Stimulated activated CD4-positive, alpha-beta T cell treated with anti-CD3 and anti-CD28 coated beads, Interleukin-12 subunit alpha, Interleukin-12 subunit beta, amount 100 ng/mL, for 24 hours (primary cell): ENCODE measurements around the gene DCBLD2.

ENCODE experiments used
- DNase-seq, 2 experiments: peaks; one replicate each; pipeline ENCODE4 v3.0.0-alpha.2; 2020; ENCODE audit warnings: low read depth in 2 of 2

DCBLD2 gene

DNA sequence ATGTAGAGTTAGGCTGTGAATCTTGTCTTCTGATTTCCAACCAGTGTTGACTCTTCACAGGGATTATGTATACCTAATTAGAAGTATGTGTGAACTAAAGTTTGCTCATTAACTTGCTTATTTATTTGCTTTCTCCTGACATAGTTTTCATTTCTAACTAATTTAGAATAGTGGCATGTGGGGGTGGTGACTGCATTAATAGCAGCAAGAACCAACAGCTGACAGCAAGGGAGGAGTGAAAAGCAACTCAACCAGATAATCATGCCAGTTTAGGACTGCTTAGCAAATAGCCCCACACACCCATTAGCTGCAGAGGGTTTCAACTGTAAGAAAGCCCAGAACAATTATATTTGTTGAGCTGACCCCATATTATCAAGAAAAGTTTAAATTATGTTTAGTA, 134.6 kb downstream of the DCBLD2 start:
- DNase-seq = no peak

DNA sequence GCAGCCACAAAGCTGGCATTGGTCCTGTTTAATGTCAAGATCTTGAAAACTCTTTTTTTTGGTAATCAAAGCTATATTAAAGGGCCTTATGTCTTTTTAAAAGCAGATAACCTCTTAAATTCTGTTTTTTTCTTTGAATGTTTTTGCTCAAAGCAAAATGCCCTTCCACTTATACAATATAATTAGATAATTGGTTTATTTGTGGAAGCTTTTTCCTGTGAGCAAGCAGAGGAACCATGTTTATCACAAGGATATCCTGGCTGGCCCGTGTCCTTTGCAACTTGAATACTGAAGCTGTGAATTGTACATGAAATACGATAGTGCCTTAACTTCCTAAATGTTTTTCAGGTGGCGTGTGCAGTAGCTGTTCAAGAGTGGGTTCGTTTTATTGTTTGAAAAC, 135.8 kb downstream of the DCBLD2 start:
- no peak for DNase-seq

DNA sequence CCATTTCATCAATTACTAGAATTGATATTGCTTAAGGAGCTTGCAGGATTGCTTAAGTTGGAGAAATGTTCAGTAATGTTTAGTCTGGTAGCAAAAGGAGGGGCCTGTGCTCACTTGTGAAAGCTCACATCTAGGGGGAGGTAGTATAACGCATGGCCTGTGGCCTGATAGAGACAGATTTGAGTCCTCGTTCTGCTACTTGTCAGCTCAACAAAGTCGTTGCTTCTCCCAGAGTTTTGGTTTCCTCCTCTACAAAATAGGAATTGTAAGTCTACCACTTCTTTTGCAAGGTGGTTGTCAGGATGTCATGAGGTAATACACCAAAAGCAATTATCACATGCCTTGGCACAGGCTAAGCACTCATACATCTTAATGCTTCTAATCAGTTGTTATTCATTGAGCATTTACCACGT, 137.0 kb downstream of the DCBLD2 start:
- no peak for DNase-seq

DNA sequence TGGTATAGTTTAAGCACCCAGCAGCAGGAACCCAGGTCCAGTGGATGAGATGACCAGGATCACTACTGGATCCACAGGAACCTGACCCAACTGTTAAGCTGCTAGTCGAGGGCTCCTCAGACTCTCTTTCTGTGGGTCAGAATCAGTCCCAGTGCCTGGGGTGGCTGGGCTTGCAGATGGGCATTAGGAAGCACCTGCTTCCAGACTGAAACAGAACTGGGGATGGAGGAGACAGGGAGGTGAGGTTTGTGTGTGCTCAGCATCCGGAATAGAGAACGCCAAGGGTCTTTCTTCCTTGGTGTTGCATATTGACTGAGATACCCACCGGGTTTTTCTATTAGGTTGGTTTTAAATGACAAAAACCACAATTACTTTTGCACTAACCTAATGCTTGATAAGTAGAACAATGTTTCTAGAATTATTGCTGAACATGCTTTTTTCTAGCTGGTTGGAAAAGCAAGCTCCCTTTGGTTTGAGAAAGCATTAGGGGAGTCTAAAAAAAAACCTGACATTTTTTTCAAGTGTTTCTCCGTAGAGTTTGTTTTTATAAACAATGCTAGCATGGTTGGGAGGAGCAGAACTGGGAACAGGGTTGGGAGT, 137.6 kb downstream of the DCBLD2 start:
- DNase-seq = no peak

DNA sequence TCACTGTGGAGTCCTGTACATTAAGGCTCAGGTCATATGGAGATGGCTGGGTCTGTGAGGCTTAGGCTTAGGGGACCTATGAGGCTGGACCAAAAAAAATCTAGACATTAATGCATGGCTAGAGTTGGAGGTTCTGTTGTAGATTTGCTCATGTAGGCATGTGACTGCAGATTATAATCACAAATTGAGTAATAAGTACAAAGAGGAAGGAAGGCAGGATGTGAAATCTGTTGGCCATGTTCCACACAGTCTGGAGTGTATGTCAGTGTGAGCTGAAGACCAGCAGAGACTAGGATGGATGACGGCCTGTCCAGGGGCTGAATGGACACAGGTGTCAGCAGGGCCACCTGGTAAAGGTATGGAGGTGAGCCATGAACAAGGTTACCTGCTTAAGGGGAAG, 138.4 kb downstream of the DCBLD2 start, which contains the start of gene ST3GAL6:
Gene ST3GAL6 (plus strand): TSS at position 265 of the 400 bp plus-strand sequence. CDS start 5,101 bp downstream, outside the sequence.
- no peak for DNase-seq

DNA sequence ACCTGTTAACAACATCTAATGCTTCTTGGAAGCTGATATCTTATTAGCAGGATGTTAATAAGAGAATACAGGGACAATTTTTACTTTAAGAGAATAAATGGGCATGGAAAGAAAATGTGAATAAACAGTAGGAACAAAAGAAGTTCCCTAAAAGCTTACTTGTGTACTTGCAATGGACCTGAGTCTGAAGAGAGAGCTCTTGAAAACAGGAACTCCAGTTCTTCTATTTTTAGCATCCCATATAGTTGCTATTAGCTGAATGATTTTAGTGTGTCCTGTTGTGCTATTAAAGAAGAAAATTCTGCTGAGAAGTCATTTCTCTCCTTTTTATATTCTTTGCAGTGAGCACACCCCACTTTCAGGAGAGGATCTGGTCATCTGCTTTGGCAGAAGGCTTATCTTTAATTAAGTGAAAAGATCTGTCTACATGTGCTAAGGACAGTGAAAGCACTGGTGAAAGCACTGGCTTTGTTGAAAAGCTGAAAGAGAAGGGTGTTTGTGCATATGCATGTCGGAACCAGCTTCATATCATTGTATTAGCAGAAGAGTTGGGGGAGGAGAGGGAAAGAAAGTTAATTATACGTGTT, 139.8 kb downstream of the DCBLD2 start:
- DNase-seq = no peak

DNA sequence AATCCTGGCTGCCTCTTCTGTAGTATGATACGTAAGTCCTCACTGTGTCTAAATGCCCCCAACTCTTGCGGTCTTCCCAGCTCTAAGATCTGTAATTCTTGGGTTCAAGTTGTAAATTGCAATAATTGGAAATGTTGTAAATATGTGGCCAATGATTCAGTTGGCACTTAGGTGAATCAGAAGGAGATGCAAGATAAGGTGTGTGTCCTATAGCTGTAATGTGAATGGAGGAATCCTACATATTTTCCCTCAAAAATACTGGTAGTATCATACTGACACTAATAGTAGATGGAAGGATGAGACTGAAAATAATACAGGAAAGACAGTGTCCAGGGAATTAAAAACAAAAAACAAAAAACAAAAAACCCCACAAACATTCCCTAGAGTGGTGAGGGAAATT, 141.9 kb downstream of the DCBLD2 start:
- no peak for DNase-seq

DNA sequence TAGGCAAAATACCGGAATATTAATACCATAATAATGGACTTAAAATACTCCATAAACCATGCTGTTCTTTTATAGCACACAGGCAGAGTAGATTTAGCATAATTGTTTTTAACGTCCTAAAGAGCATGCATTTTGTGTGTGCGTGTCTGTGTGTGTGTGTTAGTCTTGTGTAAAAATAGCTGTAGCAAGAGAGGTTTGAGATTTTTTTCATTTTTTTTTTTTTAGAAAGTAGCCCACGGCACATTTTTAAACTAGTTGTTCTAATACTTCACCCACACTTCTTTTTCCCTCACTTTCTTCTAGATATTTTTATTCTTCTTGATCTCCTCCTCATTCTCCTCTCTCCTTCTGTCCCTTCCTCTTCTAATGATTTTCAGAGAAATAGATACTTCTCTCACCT, 145.9 kb downstream of the DCBLD2 start:
- DNase-seq = no peak

DNA sequence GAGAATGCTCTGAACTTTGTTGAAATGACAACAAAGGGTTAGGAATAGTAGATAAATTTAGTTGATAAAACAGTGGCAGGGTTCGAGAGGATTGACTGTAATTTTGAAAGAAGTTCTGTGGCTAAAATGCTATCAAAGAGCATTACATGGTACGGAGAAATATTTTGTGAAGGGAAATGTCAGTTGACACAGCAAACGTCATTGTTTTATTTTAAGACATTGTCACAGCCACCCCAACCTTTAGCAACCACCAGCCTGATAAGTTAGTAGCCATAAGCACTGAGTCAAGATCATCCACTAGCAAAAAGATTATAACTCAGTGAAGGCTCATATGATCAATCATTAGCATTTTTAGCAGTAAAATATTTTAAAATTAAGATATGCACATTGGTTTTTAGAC, 147.0 kb downstream of the DCBLD2 start:
- DNase-seq = no peak

DNA sequence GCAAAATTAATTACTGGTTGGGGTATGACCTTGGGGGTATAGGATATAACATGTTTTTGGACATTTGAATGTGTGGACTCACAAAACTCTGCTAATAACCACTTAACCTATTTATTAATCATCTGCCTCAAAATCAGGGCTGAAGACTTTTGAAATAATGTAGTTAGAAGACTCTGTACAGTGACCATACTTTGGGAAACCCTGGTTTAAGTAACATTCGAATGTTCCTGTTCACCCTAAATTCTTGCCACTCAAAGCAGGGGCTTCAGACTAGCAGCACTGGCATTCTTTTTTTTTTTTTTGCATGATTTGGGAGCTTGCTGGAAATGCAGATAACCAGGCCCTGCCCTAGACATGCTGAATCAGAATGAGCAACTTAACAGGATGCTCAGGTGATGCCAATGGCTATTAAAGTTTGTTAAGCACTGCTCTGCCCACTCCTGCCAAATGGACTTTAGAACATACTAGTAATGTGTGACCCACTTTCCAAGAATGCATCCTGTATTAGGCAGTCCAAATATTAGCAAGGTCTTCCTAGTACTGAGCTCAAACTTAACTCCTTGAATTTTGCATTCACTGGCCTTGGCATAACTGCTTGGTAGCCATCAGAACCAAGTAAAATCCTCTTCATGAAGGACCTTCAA, 151.1 kb downstream of the DCBLD2 start:
- DNase-seq = no peak

DNA sequence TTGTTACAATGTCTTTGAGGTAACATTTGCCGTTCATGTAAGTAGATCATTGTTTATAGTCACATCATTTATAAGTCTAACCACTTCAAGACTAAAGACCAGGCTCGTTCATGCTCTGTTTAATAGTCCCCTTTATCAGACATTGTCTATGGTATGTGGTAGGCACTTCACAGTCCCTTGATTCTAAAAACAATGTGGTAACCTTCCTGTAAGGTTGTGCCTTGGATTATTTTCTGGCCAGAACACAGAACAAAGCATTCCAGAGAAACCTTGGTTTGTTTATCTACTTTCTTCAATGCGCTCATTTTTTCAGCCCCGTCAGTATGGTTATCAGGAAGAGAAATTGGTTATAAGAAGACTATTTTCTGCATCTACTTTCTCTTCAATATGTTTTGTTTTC, 154.6 kb downstream of the DCBLD2 start:
- DNase-seq = no peak

DNA sequence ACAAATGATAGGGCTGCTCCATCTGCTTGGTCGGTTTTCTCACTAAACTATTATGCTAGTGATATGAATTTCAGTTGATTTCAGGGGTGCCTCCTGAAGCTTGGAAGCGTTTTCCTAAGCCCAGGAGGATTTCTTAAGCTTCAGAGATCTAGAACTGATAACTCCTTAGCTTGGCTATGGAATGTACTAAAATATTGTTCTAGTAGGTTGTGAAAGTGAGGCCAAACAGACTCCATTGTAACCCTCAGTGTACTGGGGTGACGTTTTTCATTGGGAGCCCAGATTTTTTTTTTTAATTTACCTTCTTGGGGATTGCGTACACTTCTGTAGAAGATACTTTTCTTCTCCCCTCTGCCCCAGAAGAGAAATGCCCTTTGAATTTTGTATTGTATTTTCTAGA, 155.4 kb downstream of the DCBLD2 start:
- no peak for DNase-seq
